OCI-LY7 (cell line): ENCODE measurements around the gene FAM118B. TPM values are rescaled to one million over a fixed set of nuclear protein-coding genes. Genes with fewer than 3 reads are reported as not detected.

Experiments used
- BruUV-seq: library from RNA; stranded (reverse); fragments of 400-500 nt; replicated peaks from 2 replicates; lab custom pipeline; 2021; lab: Mats Ljungman, UMichigan
- CTCF ChIA-PET: fragments of 300-600 bp; sonication (Branson Sonifier 250); formaldehyde crosslinking; loops from one replicate; lab custom pipeline; 2022; ENCODE audit warnings: antibody characterized with exemption; ENCODE audit not compliant: unreplicated experiment; lab: Charles Lee
- POLR2A ChIA-PET: fragments of 300-600 bp; sonication (Branson Sonifier 250); formaldehyde crosslinking; loops from one replicate; lab custom pipeline; 2022; ENCODE audit warnings: antibody characterized with exemption; lab: Charles Lee
- DNase-seq: peaks from one replicate; pipeline ENCODE4 v3.0.0-alpha.2; 2015; ENCODE audit warnings: low spot score
- H2AFZ ChIP-seq: fragments of 200-600 bp; sonication (generic), shearing (Covaris generic); 2 replicates; pipeline ENCODE4 v1.6.1; 2014; ENCODE audit warnings: mild to moderate bottlenecking, antibody characterized with exemption, low read length, moderate library complexity
- H3K27ac ChIP-seq: fragments of 200-600 bp; sonication (generic); 2 replicates; pipeline ENCODE4 v1.5.1; 2014; ENCODE audit warnings: mixed run types, low read depth, mild to moderate bottlenecking, moderate library complexity, low read length, inconsistent platforms; ENCODE audit not compliant: poor library complexity, severe bottlenecking
- H3K36me3 ChIP-seq: fragments of 200-600 bp; sonication (generic); 2 replicates; pipeline ENCODE4 v1.6.1; 2014; ENCODE audit warnings: mild to moderate bottlenecking, antibody characterized with exemption, low read length, moderate library complexity, mixed read lengths; ENCODE audit not compliant: insufficient read depth
- H3K4me1 ChIP-seq: fragments of 200-600 bp; sonication (generic); 2 replicates; pipeline ENCODE4 v1.5.1; 2014; ENCODE audit warnings: mild to moderate bottlenecking, low read length; ENCODE audit not compliant: insufficient read depth, poor library complexity, severe bottlenecking
- H3K4me2 ChIP-seq: fragments of 200-600 bp; sonication (generic); 2 replicates; pipeline ENCODE4 v1.6.1; 2014; ENCODE audit warnings: mild to moderate bottlenecking, low read length
- H3K4me3 ChIP-seq: fragments of 200-600 bp; sonication (generic); 2 replicates; pipeline ENCODE4 v1.5.1; 2014; ENCODE audit warnings: mild to moderate bottlenecking, low read depth, low read length; ENCODE audit not compliant: poor library complexity, severe bottlenecking
- H3K79me2 ChIP-seq: fragments of 200-600 bp; sonication (generic); 2 replicates; pipeline ENCODE4 v1.6.1; 2016; ENCODE audit warnings: low read depth, mild to moderate bottlenecking, low read length, moderate library complexity, mixed read lengths; ENCODE audit not compliant: insufficient read depth
- H3K9me2 ChIP-seq: fragments of 200-600 bp; sonication (generic); 2 replicates; pipeline ENCODE4 v1.6.1; 2016; ENCODE audit warnings: mild to moderate bottlenecking, low read length, mixed read lengths; ENCODE audit not compliant: insufficient read depth
- H3K9me3 ChIP-seq: fragments of 200-600 bp; sonication (generic); 2 replicates; pipeline ENCODE4 v1.6.1; 2014; ENCODE audit warnings: mild to moderate bottlenecking, mixed run types, low read length, mixed read lengths
- H4K20me1 ChIP-seq: fragments of 200-600 bp; sonication (generic); 2 replicates; pipeline ENCODE4 v1.6.1; 2014; ENCODE audit warnings: mild to moderate bottlenecking, antibody characterized with exemption, low read length, moderate library complexity, mixed read lengths; ENCODE audit not compliant: insufficient read depth
- CTCF ChIP-seq: fragments of 200-600 bp; sonication (generic); conservative IDR thresholded peaks from 2 replicates; pipeline ENCODE4 v1.5.1; 2014; ENCODE audit warnings: mild to moderate bottlenecking, antibody characterized with exemption, low read length, moderate library complexity, mixed read lengths
- EZH2phosphoT487 ChIP-seq: fragments of 200-600 bp; sonication (generic); IDR thresholded peaks from 2 replicates; pipeline ENCODE4 v1.6.1; 2018; ENCODE audit warnings: low read depth, borderline replicate concordance, mild to moderate bottlenecking, mixed run types, antibody characterized with exemption, low read length, moderate library complexity, mixed read lengths
- intact Hi-C: fragments of 100-400 bp; cut with micrococcal nuclease; formaldehyde crosslinking; loops from one replicate; pipeline ENCODE4 v1.10.0; 2022; ENCODE audit not compliant: unreplicated experiment
- total RNA-seq, 2 experiments: library from RNA; depleted of rRNA in 1 of 2; stranded (reverse); fragments of >200 nt in 1 of 2; shearing (Covaris generic) in 1 of 2; gene quantifications; 2 replicates each; pipeline ENCODE4 v1.2.3, GENCODE V29; 2014 to 2022

FAM118B gene
- total RNA-seq, 2 experiments from 2014 or later: 9.9 to 14.8 TPM

GRCh38 chr11:126225295-126225665, 13.7 kb downstream of the FAM118B start:
- POLR2A ChIA-PET: interaction anchor here (0.6 kb wide), 1 partner anchor 55 kb away, joined by 6 read pairs; no protein-coding TSS in a partner anchor
- CTCF ChIA-PET: no interaction called here
- TF ChIP-seq EZH2phosphoT487 (no peak), CTCF (no peak)

GRCh38 chr11:126226334-126227084, 14.9 kb downstream of the FAM118B start:
- Histone ChIP-seq H3K9me3 (peaks cover 55% of the 10 kb centered on the region), H3K9me2 (no peaks in the 10 kb centered on the region), H4K20me1 (no peaks in the 10 kb centered on the region), H3K79me2 (peaks cover 29% of the 10 kb centered on the region; the same call in 1 of the 2 replicates), H3K4me1 (no peaks in the 10 kb centered on the region), H3K36me3 (peaks cover 47% of the 10 kb centered on the region), H3K4me2 (no peak overlapping the region), H2AFZ (no peak overlapping the region), H3K4me3 (no peak overlapping the region), H3K27ac (no peak overlapping the region)
- peak; percentile 7 for DNase-seq
- BruUV-seq: no TSS peak
- ChIA-PET POLR2A (interaction anchor here (0.6 to 0.7 kb wide), 3 partner anchors 346 to 1905 kb away, joined by 3 to 4 read pairs (median 3); no protein-coding TSS in a partner anchor), CTCF (no interaction called here)
- intact Hi-C loops: no loop called here
- TF ChIP-seq CTCF (no peak), EZH2phosphoT487 (no peak)

More at GRCh38 chr11:126225295-126225665, 13.7 kb downstream of the FAM118B start:
- Histone ChIP-seq H3K9me3 (peaks cover 55% of the 10 kb centered on the region), H3K4me3 (no peak overlapping the region), H4K20me1 (no peaks in the 10 kb centered on the region), H3K79me2 (peaks cover 38% of the 10 kb centered on the region; the same call in 1 of the 2 replicates), H2AFZ (no peak overlapping the region), H3K4me2 (no peak overlapping the region), H3K9me2 (no peaks in the 10 kb centered on the region), H3K36me3 (peaks cover 44% of the 10 kb centered on the region), H3K4me1 (no peaks in the 10 kb centered on the region), H3K27ac (no peak overlapping the region)
- BruUV-seq: no TSS peak
- intact Hi-C loops: no loop called here
- DNase-seq: no peak
